K562 (cell line): ENCODE results near the gene NACA2. TPM values are rescaled to one million over a fixed set of nuclear protein-coding genes. Genes with fewer than 3 reads are reported as not detected.
"Not testable (repeated sequence)": the region's sequence is repeated elsewhere in the genome, so short reads cannot be mapped to it uniquely, and the experiment has no call there.

Experiments
- ATAC-seq: fragments of 200-7000 bp; cut with Tn5 transposase; 3 replicates; pipeline ENCODE4 v1.9.1; 2020; ENCODE audit warnings: moderate library complexity
- BruUV-seq: library from RNA; stranded (reverse); fragments of 400-500 nt; replicated peaks from 2 replicates; lab custom pipeline; 2021; lab: Mats Ljungman, UMichigan
- CTCF ChIA-PET: fragments of 300-600 bp; formaldehyde crosslinking; extraction: SDS; loops from one replicate; lab custom pipeline; 2021; ENCODE audit warnings: low intra/inter-chr PET ratio; lab: Yijun Ruan, JAX
- POLR2A ChIA-PET: fragments of 300-600, 350-650 bp; sonication (Branson Sonifier 250); formaldehyde crosslinking; extraction: SDS; loops from one replicate; lab custom pipeline; 2021; ENCODE audit warnings: antibody characterized with exemption, inconsistent platforms; lab: Yijun Ruan, JAX
- DNase-seq, 4 experiments: peaks; one replicate each; pipeline versions ENCODE4 v3.0.0 to v3.0.0-alpha.2; 2011 to 2018; ENCODE audit warnings: low spot score in 3 of 4, mixed read lengths in 3 of 4; ENCODE audit errors: extremely low read depth in 1 of 4
- FAIRE-seq: peaks from 2 replicates; lab custom pipeline; 2011; peaks lifted over from hg19 to GRCh38; lab: Jason Lieb, UNC
- H2AFZ ChIP-seq: 2 replicates; pipeline ENCODE4 v1.6.0; 2011; ENCODE audit warnings: low read depth, low read length, control low read depth, inconsistent platforms
- H3K27ac ChIP-seq: fragments of 200-600 bp; 3 replicates; pipeline ENCODE4 v1.8.0; 2011; ENCODE audit warnings: low read depth, mild to moderate bottlenecking, control low read depth, inconsistent platforms, low read length, moderate library complexity, mixed read lengths; ENCODE audit errors: extremely low read depth
- H3K27me3 ChIP-seq, 2 experiments: fragments of 300-600 bp in 1 of 2; 2 replicates in 1 of 2; 3 replicates in 1 of 2; pipeline versions ENCODE4 v1.6.0 to v1.8.0; 2011; ENCODE audit warnings: inconsistent platforms in 2 of 2, low read length in 2 of 2, mild to moderate bottlenecking in 1 of 2, mixed read lengths in 1 of 2, moderate library complexity in 1 of 2; ENCODE audit not compliant: control insufficient read depth in 2 of 2, insufficient read depth in 2 of 2
- H3K36me3 ChIP-seq: fragments of 300-600 bp; 3 replicates; pipeline ENCODE4 v1.8.0; 2011; ENCODE audit warnings: mild to moderate bottlenecking, low read length, inconsistent platforms; ENCODE audit not compliant: control insufficient read depth, insufficient read depth
- H3K4me1 ChIP-seq, 2 experiments: fragments of 200-600 bp in 1 of 2; replicated peaks in 1 of 2; 2 replicates in 1 of 2; 3 replicates in 1 of 2; pipeline versions ENCODE4 v1.5.1 to v1.8.0; 2011; ENCODE audit warnings: inconsistent platforms in 2 of 2, low read length in 2 of 2, mild to moderate bottlenecking in 1 of 2, mixed read lengths in 1 of 2, moderate library complexity in 1 of 2; ENCODE audit not compliant: control insufficient read depth in 2 of 2, insufficient read depth in 2 of 2
- H3K4me2 ChIP-seq: 2 replicates; pipeline ENCODE4 v1.6.1; 2011; ENCODE audit warnings: low read length, control low read depth, inconsistent platforms, mixed read lengths; ENCODE audit not compliant: insufficient read depth
- H3K4me3 ChIP-seq: fragments of 200-600 bp; sonication (generic), shearing (Covaris generic); 2 replicates; pipeline ENCODE4 v1.5.1; 2016; ENCODE audit warnings: control low read depth, inconsistent platforms
- H3K79me2 ChIP-seq: fragments of 200-600 bp; 3 replicates; pipeline ENCODE4 v1.8.0; 2011; ENCODE audit warnings: low read length, inconsistent platforms; ENCODE audit not compliant: control insufficient read depth, insufficient read depth
- H3K9ac ChIP-seq, 2 experiments: 2 replicates each; pipeline versions ENCODE4 v1.6.0 to v1.6.1; 2011; ENCODE audit warnings: low read depth in 2 of 2, low read length in 2 of 2, control low read depth in 1 of 2, inconsistent platforms in 1 of 2, mild to moderate bottlenecking in 1 of 2, mixed read lengths in 1 of 2; ENCODE audit not compliant: insufficient read depth in 1 of 2
- H3K9me1 ChIP-seq: one replicate; pipeline ENCODE4 v1.6.0; 2011; ENCODE audit warnings: inconsistent platforms, mild to moderate bottlenecking, low read length, moderate library complexity; ENCODE audit not compliant: control insufficient read depth, insufficient read depth
- H3K9me3 ChIP-seq: replicated peaks from 2 replicates; pipeline ENCODE4 v1.5.1; 2011; ENCODE audit warnings: low read depth, low read length, inconsistent platforms; ENCODE audit not compliant: control insufficient read depth, insufficient read depth
- H4K20me1 ChIP-seq: replicated peaks from 2 replicates; pipeline ENCODE4 v1.6.1; 2011; ENCODE audit warnings: low read length, inconsistent platforms, mixed read lengths; ENCODE audit not compliant: control insufficient read depth, insufficient read depth
- whole genome bisulfite sequencing: fragments of 100-300 bp; shearing (Covaris generic); methylation state at CpG from one replicate; pipeline ENCODE4 v1.1.6; 2016; ENCODE audit warnings: low coverage, mixed read lengths; ENCODE audit not compliant: insufficient coverage; ENCODE audit errors: missing lambda C conversion rate; 5-methylcytosine and 5-hydroxymethylcytosine counted together
- in situ Hi-C: fragments of 300-500 bp; cut with MboI; formaldehyde crosslinking; loops from 4 replicates; pipeline ENCODE4 v1.15.0; 2018; ENCODE audit warnings: inconsistent platforms, mixed read lengths
- intact Hi-C: fragments of 100-400 bp; cut with micrococcal nuclease; formaldehyde crosslinking; loops from 2 replicates; pipeline ENCODE4 v1.14.2; 2022
- polyA plus RNA-seq, 8 experiments: library from polyadenylated mRNA; depleted of rRNA in 4 of 8; stranded (reverse) in 5 of 8; unstranded in 3 of 8; fragments of >200 nt; fragmentation: Nextera tagmentation in 2 of 8; fragmentation: Illumina TruSeq in 1 of 8; extraction: Ambion mirVana in 2 of 8; extraction: Trizol in 1 of 8; gene quantifications; 2 replicates each; pipeline versions ENCODE4 v1.2.1 to v1.2.3, GENCODE V29; 2011 to 2014; ENCODE audit warnings: inconsistent platforms in 1 of 8, missing spikeins in 1 of 8
- total RNA-seq, 7 experiments: library from RNA; depleted of rRNA in 6 of 7; stranded (reverse); fragments of >200 nt in 6 of 7; fragmentation: Illumina TruSeq in 2 of 7; extraction: Trizol in 2 of 7; gene quantifications; 2 replicates each; pipeline versions ENCODE4 v1.2.1 to v1.2.3, GENCODE V29; 2011 to 2021; ENCODE audit warnings: low replicate concordance in 1 of 7
- TF ChIP-seq, protein P1 (sequence below), 3 experiments: fragments of 200-800 bp in 1 of 3; fragments of 250-450 bp in 1 of 3; fragments of 450-650 bp in 1 of 3; sonication (Bioruptor Pico) in 1 of 3; sonication (Bioruptor generic) in 1 of 3; formaldehyde crosslinking in 1 of 3; IDR thresholded peaks; 2 replicates each; pipeline versions ENCODE4 v1.6.1 to v1.8.0; 2016 to 2022; ENCODE audit warnings: mild to moderate bottlenecking in 2 of 3, missing genetic modification characterization in 2 of 3, missing compliant biosample characterization in 1 of 3, moderate library complexity in 1 of 3

NACA2 gene
- total and polyA plus RNA-seq, 9 of the 15 experiments (the other 6 are each of a cell fraction or from before 2014, with no cell fraction given): 0.13 to 0.29 (median 0.23) TPM; not detected in 4

GRCh38 chr17:61572547-61572946 is 18.5 kb downstream of the NACA2 start:
- H3K4me3 ChIP-seq, H3K4me1 ChIP-seq, H3K9ac ChIP-seq, ATAC-seq, H3K9me3 ChIP-seq, H3K27me3 ChIP-seq, BruUV-seq, H2AFZ ChIP-seq, DNase-seq, CTCF ChIA-PET, H4K20me1 ChIP-seq, in situ Hi-C loops, intact Hi-C loops, POLR2A ChIA-PET, H3K79me2 ChIP-seq, H3K9me1 ChIP-seq, H3K27ac ChIP-seq, H3K4me2 ChIP-seq, FAIRE-seq, H3K36me3 ChIP-seq: not testable (repeated sequence)
- 0% methylated on average over 7 of the region's 7 CpGs for WGBS
- TF ChIP-seq, protein P1, sequence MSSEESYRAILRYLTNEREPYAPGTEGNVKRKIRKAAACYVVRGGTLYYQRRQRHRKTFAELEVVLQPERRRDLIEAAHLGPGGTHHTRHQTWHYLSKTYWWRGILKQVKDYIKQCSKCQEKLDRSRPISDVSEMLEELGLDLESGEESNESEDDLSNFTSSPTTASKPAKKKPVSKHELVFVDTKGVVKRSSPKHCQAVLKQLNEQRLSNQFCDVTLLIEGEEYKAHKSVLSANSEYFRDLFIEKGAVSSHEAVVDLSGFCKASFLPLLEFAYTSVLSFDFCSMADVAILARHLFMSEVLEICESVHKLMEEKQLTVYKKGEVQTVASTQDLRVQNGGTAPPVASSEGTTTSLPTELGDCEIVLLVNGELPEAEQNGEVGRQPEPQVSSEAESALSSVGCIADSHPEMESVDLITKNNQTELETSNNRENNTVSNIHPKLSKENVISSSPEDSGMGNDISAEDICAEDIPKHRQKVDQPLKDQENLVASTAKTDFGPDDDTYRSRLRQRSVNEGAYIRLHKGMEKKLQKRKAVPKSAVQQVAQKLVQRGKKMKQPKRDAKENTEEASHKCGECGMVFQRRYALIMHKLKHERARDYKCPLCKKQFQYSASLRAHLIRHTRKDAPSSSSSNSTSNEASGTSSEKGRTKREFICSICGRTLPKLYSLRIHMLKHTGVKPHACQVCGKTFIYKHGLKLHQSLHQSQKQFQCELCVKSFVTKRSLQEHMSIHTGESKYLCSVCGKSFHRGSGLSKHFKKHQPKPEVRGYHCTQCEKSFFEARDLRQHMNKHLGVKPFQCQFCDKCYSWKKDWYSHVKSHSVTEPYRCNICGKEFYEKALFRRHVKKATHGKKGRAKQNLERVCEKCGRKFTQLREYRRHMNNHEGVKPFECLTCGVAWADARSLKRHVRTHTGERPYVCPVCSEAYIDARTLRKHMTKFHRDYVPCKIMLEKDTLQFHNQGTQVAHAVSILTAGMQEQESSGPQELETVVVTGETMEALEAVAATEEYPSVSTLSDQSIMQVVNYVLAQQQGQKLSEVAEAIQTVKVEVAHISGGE (CRISPR knock-in tag; IDR thresholded peaks at IDR 0.05): peak in 1 of 3 experiments; percentile 93; a peak in 2 of 6 replicates
